HepG2 (cell line): ENCODE data around the gene ESYT3. TPM values are rescaled to one million over a fixed set of nuclear protein-coding genes. Genes with fewer than 3 reads are reported as not detected.

Source experiments
- BRF2 ChIP-seq: sonication (generic); formaldehyde crosslinking; IDR thresholded peaks from 2 replicates; pipeline ENCODE4 v1.8.1; 2022; ENCODE audit warnings: mild to moderate bottlenecking, missing genetic modification reagents
- EED ChIP-seq: sonication (generic); formaldehyde crosslinking; IDR thresholded peaks from 2 replicates; pipeline ENCODE4 v1.5.0; 2020; ENCODE audit warnings: mild to moderate bottlenecking, missing genetic modification reagents
- FOXP1 ChIP-seq, 2 experiments: fragments of 450-650 bp in 1 of 2; IDR thresholded peaks; 2 replicates each; pipeline ENCODE4 v1.6.1; 2017 to 2018; ENCODE audit warnings: antibody characterized with exemption in 1 of 2
- HMGXB4 ChIP-seq, 2 experiments: sonication (generic) in 1 of 2; formaldehyde crosslinking in 1 of 2; IDR thresholded peaks; 2 replicates each; pipeline versions ENCODE4 v1.4.0 to v1.6.1; 2018 to 2020; ENCODE audit warnings: missing genetic modification reagents in 2 of 2, borderline replicate concordance in 1 of 2, low read depth in 1 of 2, mild to moderate bottlenecking in 1 of 2, missing biosample characterization in 1 of 2
- KAT8 ChIP-seq: IDR thresholded peaks from 2 replicates; pipeline ENCODE4 v1.6.1; 2016; ENCODE audit warnings: missing genetic modification reagents, missing compliant biosample characterization
- MXD4 ChIP-seq: IDR thresholded peaks from 2 replicates; pipeline ENCODE4 v1.6.1; 2016; ENCODE audit warnings: mild to moderate bottlenecking, missing biosample characterization, missing genetic modification reagents
- MYNN ChIP-seq: sonication (generic); formaldehyde crosslinking; IDR thresholded peaks from 2 replicates; pipeline ENCODE4 v1.4.0; 2020; ENCODE audit warnings: mild to moderate bottlenecking, low read depth, missing genetic modification reagents
- NFE2L1 ChIP-seq: sonication (generic); formaldehyde crosslinking; IDR thresholded peaks from 2 replicates; pipeline ENCODE4 v1.4.0; 2020; ENCODE audit warnings: missing genetic modification reagents, mild to moderate bottlenecking, borderline replicate concordance
- NFKB2 ChIP-seq: sonication (generic); formaldehyde crosslinking; IDR thresholded peaks from 2 replicates; pipeline ENCODE4 v1.4.0; 2020; ENCODE audit warnings: missing genetic modification reagents, borderline replicate concordance
- RAD51 ChIP-seq: fragments of 450-650 bp; IDR thresholded peaks from 2 replicates; pipeline ENCODE4 v1.6.1; 2016; ENCODE audit warnings: borderline replicate concordance
- RFX3 ChIP-seq: IDR thresholded peaks from 2 replicates; pipeline ENCODE4 v1.6.1; 2016; ENCODE audit warnings: missing biosample characterization, missing genetic modification reagents
- RFXAP ChIP-seq: sonication (generic); formaldehyde crosslinking; IDR thresholded peaks from 2 replicates; pipeline ENCODE4 v1.4.0; 2020; ENCODE audit warnings: missing genetic modification reagents, borderline replicate concordance
- RNF2 ChIP-seq: fragments of 450-650 bp; conservative IDR thresholded peaks from 2 replicates; pipeline ENCODE4 v1.6.1; 2016; ENCODE audit warnings: low read depth
- SALL1 ChIP-seq: sonication (generic); formaldehyde crosslinking; IDR thresholded peaks from 2 replicates; pipeline ENCODE4 v1.8.0; 2022; ENCODE audit warnings: mild to moderate bottlenecking, missing genetic modification reagents
- SAP130 ChIP-seq: IDR thresholded peaks from 2 replicates; pipeline ENCODE4 v1.6.1; 2016; ENCODE audit warnings: low read depth
- ZHX2 ChIP-seq, 2 experiments: sonication (generic) in 1 of 2; formaldehyde crosslinking in 1 of 2; IDR thresholded peaks; 2 replicates each; pipeline versions ENCODE4 v1.6.1 to v1.9.0; 2014 to 2022; ENCODE audit warnings: antibody characterized with exemption in 1 of 2, borderline replicate concordance in 1 of 2, inconsistent platforms in 1 of 2, low read depth in 1 of 2, missing genetic modification reagents in 1 of 2
- ZNF18 ChIP-seq: sonication (generic); formaldehyde crosslinking; IDR thresholded peaks from 2 replicates; pipeline ENCODE4 v1.8.0; 2022; ENCODE audit warnings: mild to moderate bottlenecking, missing genetic modification reagents; ENCODE audit not compliant: insufficient replicate concordance
- ZNF180 ChIP-seq: sonication (generic); formaldehyde crosslinking; IDR thresholded peaks from 2 replicates; pipeline ENCODE4 v1.4.0; 2020; ENCODE audit warnings: low read depth, missing genetic modification reagents, borderline replicate concordance
- ZNF232 ChIP-seq: sonication (generic); formaldehyde crosslinking; IDR thresholded peaks from 2 replicates; pipeline ENCODE4 v1.4.0; 2020; ENCODE audit warnings: missing genetic modification reagents, borderline replicate concordance
- ZNF547 ChIP-seq: sonication (generic); formaldehyde crosslinking; IDR thresholded peaks from 2 replicates; pipeline ENCODE4 v1.5.1; 2020; ENCODE audit warnings: mild to moderate bottlenecking, missing genetic modification reagents
- ZNF7 ChIP-seq: IDR thresholded peaks from 2 replicates; pipeline ENCODE4 v1.6.1; 2016; ENCODE audit warnings: missing biosample characterization, missing genetic modification reagents
- polyA plus RNA-seq, 8 experiments: library from polyadenylated mRNA; depleted of rRNA in 3 of 8; stranded (reverse) in 7 of 8; unstranded in 1 of 8; fragments of >200 nt; fragmentation: Illumina TruSeq in 4 of 8; extraction: Trizol in 4 of 8; gene quantifications; 2 replicates each; pipeline versions ENCODE4 v1.2.1 to v1.2.3, GENCODE V29; 2011 to 2016; ENCODE audit warnings: low read depth in 4 of 8, missing spikeins in 1 of 8, mixed read lengths in 1 of 8; ENCODE audit not compliant: insufficient read depth in 1 of 8
- total RNA-seq, 5 experiments: library from RNA; depleted of rRNA; stranded (reverse); fragments of >200 nt; fragmentation: Illumina TruSeq; extraction: Trizol; gene quantifications; 2 replicates each; pipeline ENCODE4 v1.2.3, GENCODE V29; 2016; ENCODE audit warnings: low read depth in 1 of 5

Gene ESYT3
- total and polyA plus RNA-seq, 2 of the 13 experiments (the other 11 are each of a cell fraction or from before 2014, with no cell fraction given), result 1.5 to 4.1 TPM

- TF ChIP-seq ZHX2 (IDR thresholded peaks at IDR 0.05; ENCODE audit: low read depth), result no peak
- TF ChIP-seq ZHX2 (CRISPR knock-in tag; IDR thresholded peaks at IDR 0.05; ENCODE audit: borderline replicate concordance), result no peak
- no peak for TF ChIP-seq ZNF7 (CRISPR knock-in tag)
- TF ChIP-seq BRF2 (CRISPR knock-in tag), result no peak
- TF ChIP-seq RNF2, result no peak
- TF ChIP-seq ZNF18 (CRISPR knock-in tag), result no peak
- no peak for TF ChIP-seq ZNF547
- 0 out of 2 replicates have a peak, but pooled peaks have one; percentile 6 for TF ChIP-seq SALL1
- TF ChIP-seq MYNN (CRISPR knock-in tag), result no peak
- no peak for TF ChIP-seq NFE2L1 (CRISPR knock-in tag)
- no peak for TF ChIP-seq FOXP1 (IDR thresholded peaks at IDR 0.05)
- TF ChIP-seq FOXP1 (CRISPR knock-in tag; IDR thresholded peaks at IDR 0.05), result no peak
- TF ChIP-seq EED (CRISPR knock-in tag), result no peak
- no peak for TF ChIP-seq ZNF232
- no peak for TF ChIP-seq RFX3 (CRISPR knock-in tag)
- TF ChIP-seq NFKB2, result no peak
- TF ChIP-seq ZNF180 (CRISPR knock-in tag), result no peak
- no peak for TF ChIP-seq RAD51
- TF ChIP-seq MXD4 (CRISPR knock-in tag), result no peak
- TF ChIP-seq SAP130 (CRISPR knock-in tag), result no peak
- TF ChIP-seq RFXAP (CRISPR knock-in tag), result no peak
- 0 out of 4 replicates have a peak, but pooled peaks of 1 of the 2 experiments have one; percentile 57 for TF ChIP-seq HMGXB4 (CRISPR knock-in tag; IDR thresholded peaks at IDR 0.05; ENCODE audit: borderline replicate concordance in 1 of 2, low read depth in 1 of 2)
- no peak for TF ChIP-seq KAT8
Measured at GRCh38 chr3:138417559-138417982, 16.8 kb upstream of the ESYT3 start (continued).
